ENCODE measurements around the gene PBX2. TPM values are rescaled to one million over a fixed set of nuclear protein-coding genes. Genes with fewer than 3 reads are reported as not detected.
"Not testable (repeated sequence)": the region's sequence is repeated elsewhere in the genome, so short reads cannot be mapped to it uniquely, and the experiment has no call there.

PBX2 gene
- total RNA-seq, 1 donor from 2014 or later, result 46.9 TPM

DNA sequence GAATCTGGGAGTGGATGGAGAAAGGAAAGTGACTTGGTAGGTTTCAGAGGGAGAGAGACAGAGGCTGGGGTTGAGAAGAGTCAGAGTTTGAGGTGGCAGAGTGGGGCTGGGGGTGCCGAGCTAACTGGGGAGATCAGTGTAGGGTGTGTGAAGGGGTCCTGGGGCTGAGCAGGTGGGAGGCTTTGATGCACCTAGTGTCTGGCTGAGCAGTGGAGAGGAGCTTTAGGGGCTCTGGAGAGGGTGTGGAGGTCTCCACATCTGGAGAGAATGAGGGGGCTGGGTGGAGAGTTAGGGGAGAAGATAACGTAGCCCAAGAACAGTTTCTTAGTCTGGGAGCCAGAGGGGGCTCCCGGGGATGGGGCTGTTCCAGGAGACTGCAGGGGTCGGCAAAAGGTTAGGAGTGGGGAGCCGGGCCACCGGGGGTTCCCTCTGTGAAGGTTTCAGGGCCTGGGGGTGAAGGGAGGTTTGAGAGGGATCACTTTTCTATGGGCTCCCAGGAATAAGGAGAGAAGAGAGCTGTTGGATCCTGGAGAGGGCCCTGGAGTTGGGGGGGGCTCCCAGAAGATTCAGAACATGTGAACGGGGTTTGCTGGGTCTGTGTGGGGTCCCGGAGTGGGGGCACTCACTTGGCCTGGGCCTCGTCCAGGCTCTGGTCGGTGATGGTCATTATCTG lies 797 bp downstream of the PBX2 start:
- DNase-seq (ENCODE audit: low spot score), result no peak
- intact Hi-C loops (cut with DNase I), result no loop called here

DNA sequence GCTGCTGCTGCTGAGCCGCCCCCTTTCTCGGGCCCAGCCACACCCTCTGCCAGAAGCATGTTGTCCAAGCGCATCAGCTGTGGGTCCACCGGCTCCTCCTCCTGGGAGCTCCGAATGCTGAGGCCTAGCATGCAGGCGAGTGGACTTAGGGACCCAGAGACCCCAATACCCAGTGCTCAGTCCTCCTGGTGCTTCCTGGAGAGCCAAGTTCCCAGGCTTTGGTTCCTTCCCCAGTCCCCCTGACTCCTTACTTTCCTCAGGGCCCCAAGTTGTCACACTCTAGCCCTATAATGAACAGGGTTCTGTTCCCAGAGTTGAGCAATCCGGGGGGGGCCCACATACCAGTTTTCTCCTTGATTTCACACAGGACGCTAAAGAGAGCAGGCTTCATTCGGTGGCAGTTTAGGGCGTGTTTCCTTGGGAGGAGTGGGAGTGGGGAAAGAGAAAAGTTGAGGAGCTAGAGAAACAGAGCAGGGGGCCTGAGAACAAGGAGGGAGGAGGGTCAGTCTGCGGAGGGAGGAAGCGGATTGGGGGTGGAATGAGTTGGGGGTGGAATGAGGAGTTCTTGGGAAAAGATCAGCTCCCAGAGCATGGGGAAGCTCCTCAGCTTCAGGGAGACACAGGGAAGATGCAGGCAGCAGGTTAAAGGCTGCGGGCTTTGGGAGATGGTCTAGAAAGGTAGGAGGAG lies 1.5 kb downstream of the PBX2 start:
- no peak for DNase-seq (ENCODE audit: low spot score)

GRCh38 chr6:32187725-32188380 lies 2.1 kb downstream of the PBX2 start:
- intact Hi-C loops (cut with DNase I); DNase-seq (ENCODE audit: low spot score): not testable (repeated sequence)

More for the DNA sequence above, 1.5 kb downstream of the PBX2 start:
- intact Hi-C loops (cut with DNase I), result no loop called here

- DNase-seq (ENCODE audit: low spot score), result no peak
- intact Hi-C loops (cut with DNase I), result no loop called here
Observed at GRCh38 chr6:32187009-32187709, 2.8 kb downstream of the PBX2 start.

DNA sequence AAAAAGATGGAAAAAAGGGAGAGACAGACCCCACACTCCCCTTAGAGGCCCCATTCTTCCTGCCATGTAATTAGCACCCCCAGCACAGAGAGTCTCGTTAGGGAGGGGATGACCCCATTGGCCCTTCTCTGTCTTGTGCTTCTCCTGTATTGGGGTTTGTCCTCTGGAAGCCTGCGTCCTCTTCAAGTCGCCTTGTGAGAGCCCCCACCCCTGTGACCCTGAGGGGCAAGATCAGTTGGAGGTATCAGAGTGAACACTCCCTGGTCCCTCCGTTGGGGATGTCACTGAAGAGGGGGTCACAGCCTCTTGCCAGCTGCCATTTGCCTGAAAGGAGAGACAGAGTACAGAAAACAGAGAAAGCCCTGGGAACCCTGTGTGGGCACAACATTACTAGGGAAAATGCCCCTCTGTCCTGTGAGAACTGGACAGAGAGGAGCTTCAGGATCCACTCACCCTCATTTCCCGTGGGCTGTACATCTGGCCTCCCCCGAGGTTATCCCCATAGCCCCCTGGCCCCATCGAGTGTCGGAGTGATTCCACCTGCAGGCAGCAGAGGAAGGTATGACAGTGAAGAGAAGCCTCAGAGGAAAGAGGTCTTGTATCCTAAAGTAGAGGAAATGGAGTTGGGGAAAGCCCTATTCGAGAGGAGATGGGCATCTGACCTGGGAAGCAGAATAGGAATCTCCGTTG lies 3.7 kb downstream of the PBX2 start:
- intact Hi-C loops (cut with DNase I); DNase-seq (ENCODE audit: low spot score): not testable (repeated sequence)

GRCh38 chr6:32185681-32186131 lies 4.3 kb downstream of the PBX2 start:
- intact Hi-C loops (cut with DNase I), result not testable (repeated sequence)
- DNase-seq (ENCODE audit: low spot score), result peak; percentile 87

GRCh38 chr6:32184084-32184640 lies 5.8 kb downstream of the PBX2 start, which contains the start of gene AGER:
Gene AGER, minus strand, starts transcription at chr6:32184253. Its CDS starts 31 bp downstream, at chr6:32184222.
- intact Hi-C loops (cut with DNase I), result no loop called here

GRCh38 chr6:32183483-32184083 lies 6.4 kb downstream of the PBX2 start:
- no peak for DNase-seq (ENCODE audit: low spot score)

More at GRCh38 chr6:32184084-32184640, 5.8 kb downstream of the PBX2 start, which contains the start of gene AGER:
- DNase-seq (ENCODE audit: low spot score), result no peak

GRCh38 chr6:32183030-32183429 lies 7.0 kb downstream of the PBX2 start:
- no peak for DNase-seq (ENCODE audit: low spot score)
- intact Hi-C loops (cut with DNase I), result no loop called here

More at GRCh38 chr6:32183483-32184083, 6.4 kb downstream of the PBX2 start:
- intact Hi-C loops (cut with DNase I), result no loop called here

GRCh38 chr6:32182555-32182981 lies 7.4 kb downstream of the PBX2 start:
- DNase-seq (ENCODE audit: low spot score), result no peak
- intact Hi-C loops (cut with DNase I), result no loop called here

- DNase-seq (ENCODE audit: low spot score), result no peak
- intact Hi-C loops (cut with DNase I), result no loop called here
Observed at GRCh38 chr6:32181915-32182529, 8.0 kb downstream of the PBX2 start.

DNA sequence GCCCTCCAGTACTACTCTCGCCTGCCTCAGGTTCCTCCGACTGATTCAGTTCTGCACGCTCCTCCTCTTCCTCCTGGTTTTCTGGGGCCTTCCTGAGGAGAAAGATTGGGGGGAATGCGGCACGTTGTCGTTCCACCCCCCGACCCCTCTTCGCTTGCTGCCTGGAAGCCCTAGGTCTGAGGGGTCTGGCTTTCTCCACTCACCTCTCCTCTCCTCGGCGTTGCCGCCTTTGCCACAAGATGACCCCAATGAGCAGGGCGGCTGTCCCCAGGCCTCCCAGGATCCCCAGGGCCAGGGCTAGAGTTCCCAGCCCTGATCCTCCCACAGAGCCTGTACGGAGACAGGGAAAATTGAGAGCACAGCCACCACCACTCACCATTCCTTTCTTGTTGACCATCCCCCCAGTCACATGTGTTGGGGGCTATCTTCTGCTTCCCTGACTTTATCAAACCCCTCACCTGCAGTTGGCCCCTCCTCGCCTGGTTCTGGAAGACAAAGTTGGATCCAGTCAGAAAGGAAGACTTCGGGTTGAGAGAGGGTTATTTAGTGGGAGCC lies 8.8 kb downstream of the PBX2 start:
- intact Hi-C loops (cut with DNase I), result no loop called here
- DNase-seq (ENCODE audit: low spot score), result no peak

DNA sequence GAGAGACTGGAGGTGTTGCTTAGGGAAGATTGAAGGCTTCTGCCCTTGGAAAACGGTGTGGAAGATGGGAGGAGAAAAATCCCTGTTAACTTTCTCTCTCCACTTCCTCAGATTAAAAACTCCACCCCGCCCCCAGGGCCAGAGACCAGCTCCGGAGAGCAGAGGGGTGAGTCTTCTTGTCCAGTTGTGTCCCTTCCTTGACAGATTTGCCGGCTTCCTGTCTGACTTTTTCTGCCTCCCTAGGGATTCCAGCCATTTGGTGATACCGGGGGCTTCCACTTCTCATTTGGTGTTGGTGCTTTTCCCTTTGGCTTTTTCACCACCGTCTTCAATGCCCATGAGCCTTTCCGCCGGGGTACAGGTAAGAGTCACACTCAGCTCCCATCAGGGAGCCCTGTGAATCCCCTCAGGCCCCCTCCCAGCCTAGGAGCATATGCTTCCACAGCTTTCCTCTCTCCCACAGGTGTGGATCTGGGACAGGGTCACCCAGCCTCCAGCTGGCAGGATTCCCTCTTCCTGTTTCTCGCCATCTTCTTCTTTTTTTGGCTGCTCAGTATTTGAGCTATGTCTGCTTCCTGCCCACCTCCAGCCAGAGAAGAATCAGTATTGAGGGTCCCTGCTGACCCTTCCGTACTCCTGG lies 10.1 kb downstream of the PBX2 start:
- no peak for DNase-seq (ENCODE audit: low spot score)
- intact Hi-C loops (cut with DNase I), result no loop called here

DNA sequence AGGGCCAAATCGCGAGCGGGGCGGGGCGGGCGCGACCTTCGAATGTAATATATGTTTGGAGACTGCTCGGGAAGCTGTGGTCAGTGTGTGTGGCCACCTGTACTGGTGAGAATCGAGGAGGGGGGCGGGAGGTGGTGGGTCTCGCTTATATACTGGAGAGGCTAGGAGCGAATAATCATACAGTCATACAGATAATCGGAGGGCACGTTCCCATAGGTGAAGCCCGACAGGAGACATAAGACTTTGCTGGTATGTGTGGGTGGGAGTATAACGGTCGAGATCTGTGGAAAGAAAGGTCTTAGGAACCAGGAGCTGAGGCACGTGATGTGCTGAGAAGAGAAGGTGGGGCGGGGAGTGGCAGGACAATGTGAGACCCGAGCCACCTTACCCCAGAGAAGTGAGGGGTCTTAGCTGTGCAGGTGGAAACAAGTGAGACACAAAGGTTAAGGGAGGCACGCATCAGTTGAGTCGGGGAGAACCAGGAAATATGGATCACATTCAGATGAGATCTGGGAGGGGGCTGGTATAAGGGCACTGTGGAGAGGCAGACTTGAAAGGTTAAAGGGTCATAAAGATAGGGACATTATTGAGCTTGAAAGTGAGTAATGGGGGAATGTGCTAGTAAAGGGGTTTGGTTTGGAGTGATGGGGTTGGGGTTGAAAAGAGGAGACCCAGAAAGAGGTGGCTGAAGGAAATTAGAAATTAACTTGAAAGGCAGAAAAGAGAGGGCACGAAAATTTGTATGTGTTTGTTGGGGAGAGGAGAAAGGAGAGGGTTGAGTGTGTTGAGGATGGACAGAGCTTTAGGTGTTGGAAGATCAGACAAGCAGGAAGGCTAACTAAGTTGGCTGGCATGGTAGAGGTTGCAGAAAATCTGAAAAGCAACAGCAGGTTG lies 11.2 kb downstream of the PBX2 start:
- DNase-seq (ENCODE audit: low spot score), result no peak

GRCh38 chr6:32177788-32178546 lies 12.0 kb downstream of the PBX2 start, which contains the start of gene RNF5:
Gene RNF5, plus strand, starts transcription at chr6:32178405. Its CDS starts 107 bp downstream, at chr6:32178512.
- peak; percentile 96 for DNase-seq (ENCODE audit: low spot score)
- intact Hi-C loops (cut with DNase I), result loop anchor here (2.0 kb wide), 2 partner anchors 17 to 23 kb away; partner anchors contain the start of gene PPT2

More for the DNA sequence above, 11.2 kb downstream of the PBX2 start:
- intact Hi-C loops (cut with DNase I), result no loop called here

Data from cardiac septum (tissue), 1 donor.